Measurements from ENCODE around the gene LCNL1.

LCNL1 gene

DNA sequence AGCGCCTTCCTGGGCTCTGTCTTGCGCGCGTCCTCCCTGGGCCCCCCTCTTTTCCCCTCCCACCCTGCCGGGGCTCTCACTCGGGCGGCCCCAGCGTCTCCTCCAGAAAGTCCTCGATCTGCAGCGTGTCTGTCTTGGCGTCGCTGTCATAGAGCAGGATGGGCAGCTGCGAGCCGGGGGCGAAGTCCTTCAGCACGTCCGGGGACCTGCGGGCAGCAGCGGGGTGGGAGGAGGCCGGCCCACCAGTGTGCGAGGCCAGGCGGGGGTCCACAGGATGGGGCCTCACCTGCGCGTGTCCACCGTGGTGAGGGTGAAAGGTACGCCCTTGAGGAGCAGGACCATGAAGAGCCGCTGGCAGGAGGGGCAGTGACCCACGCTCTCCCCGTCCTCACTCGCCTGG, 12.6 kb downstream of the LCNL1 start:
- DNase-seq, result no peak

GRCh38 chr9:136995772-136996311, 13.0 kb downstream of the LCNL1 start:
- DNase-seq, result no peak

DNA sequence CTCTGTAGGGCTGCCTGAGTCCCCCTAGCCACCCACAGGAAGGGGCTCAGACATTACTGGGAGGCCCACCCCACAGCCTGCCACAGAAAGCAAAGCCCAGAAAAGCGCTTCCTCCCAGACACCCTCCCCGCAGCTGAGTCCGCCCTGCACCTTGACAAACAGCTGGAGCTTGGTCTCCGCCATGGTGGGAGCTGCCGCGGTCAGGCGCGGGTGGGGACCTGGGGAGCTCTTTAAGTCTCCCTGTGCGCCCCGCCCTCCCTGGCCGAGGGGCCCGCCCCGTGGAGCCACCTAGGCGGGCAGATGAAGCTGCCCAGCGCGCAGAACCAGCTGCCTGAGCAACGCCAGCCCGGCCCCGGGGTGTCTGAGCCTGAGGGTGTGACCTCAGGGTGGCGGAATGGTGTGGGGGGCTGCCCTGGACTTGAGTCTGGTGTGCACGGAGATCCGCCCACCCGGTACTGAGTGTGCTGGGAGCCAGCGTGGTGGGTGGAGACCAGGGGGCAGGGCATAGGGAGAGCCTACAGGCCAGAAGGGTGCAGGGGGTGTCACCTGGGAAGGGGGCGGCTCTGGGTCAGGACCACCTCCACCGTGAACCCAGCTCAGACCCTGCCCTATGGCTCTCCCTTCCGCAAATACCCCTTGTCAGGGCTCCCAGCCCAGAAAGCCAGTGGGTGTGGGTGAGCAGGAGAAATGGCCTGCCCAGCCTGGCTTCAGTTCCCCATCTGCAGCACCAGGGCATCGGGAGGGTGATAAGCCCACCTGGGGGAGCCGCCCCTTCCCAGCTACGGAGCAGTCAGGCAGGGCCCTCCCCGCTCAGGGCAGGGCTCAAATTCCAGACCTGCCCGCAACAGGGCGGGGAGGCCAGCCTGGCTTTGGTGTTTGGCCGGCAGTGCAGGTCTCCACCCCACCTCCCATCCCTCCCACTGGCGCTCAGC, 13.8 kb downstream of the LCNL1 start, which contains the start of gene CLIC3:
CLIC3 (minus strand) TSS at position 208 of the 932 bp plus-strand sequence; CDS start at position 183, 25 bp downstream.
- DNase-seq, result peak; percentile 57

DNA sequence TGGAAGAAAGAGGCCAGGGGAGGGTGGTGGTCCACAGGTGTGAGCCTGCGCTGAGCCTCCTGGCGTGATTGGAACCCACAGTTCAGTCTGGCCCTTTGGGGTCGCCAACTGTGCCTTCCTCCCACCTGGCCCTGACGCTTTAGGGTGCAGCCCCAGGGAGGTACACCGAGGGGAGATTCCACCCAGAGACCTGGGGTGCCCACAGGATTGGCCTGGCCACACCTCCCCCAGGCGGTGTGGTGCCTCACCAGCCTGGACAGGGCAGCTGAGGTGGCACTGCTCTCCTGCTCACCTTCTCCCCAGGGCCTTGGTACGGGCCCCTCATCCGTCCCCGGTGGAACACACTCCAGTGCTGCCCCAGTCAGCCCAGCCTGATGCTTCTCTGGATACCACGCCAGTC, 14.6 kb downstream of the LCNL1 start:
- DNase-seq, result no peak

DNA sequence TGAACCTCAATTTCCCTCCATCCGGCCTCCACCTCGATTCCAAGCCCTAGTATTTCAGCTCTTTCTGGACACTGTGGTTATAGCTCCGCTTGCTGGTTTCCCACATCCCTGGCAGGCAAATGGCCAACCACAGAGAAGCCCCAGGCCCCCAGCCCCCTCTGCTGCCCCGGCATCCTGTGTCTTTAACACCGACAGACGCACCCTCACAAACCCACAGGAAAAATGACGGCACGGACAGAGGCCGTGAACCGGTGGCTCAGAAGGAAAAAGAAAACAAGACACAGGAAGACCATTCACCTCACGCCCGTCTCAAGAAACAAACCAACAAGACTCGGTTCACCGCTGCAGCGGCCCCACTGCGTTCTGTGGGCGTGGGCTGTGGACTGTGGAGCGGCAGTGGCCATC, 15.0 kb downstream of the LCNL1 start:
- DNase-seq, result no peak

GRCh38 chr9:137000177-137000930, 17.6 kb downstream of the LCNL1 start:
- peak; percentile 64 for DNase-seq

- DNase-seq, result no peak
Measured at GRCh38 chr9:137001857-137002645, 19.3 kb downstream of the LCNL1 start.

DNA sequence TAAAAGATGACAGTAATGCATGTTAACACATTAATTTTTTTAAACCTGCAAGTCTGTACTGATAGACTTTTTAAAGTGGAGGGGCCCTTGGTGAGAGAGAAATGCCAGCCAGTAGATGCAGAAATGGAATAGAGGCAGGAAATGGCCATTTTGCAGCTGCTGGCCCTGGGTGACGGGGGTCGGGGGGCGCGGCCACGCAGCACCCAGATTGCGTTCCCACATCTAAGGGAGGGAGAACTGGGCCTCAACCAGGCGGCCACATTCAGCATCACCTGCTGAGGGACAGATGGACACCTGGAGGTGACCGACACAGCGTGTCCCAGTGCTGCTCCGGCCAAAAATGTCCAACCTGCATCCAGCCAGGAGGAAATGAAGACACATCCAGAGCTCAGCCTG, 19.9 kb downstream of the LCNL1 start:
- DNase-seq, result no peak

DNA sequence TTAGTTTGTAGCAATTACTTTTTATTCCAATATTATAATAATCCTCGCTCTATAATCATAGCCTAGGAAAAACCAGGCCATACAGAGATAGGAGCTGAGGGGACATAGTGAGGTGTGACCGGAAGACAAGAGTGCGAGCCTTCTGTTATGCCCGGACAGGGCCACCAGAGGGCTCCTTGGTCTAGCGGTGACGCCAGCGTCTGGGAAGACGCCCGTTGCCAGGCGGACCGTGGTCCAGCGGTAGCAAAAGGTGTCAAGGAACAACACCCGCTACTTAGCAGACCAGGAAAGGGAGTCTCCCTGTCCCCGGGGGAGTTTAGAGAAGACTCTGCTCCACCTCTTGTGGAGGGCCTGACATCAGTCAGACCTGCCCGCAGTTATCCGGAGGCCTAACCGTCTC, 21.5 kb downstream of the LCNL1 start:
- peak; percentile 45 for DNase-seq

DNA sequence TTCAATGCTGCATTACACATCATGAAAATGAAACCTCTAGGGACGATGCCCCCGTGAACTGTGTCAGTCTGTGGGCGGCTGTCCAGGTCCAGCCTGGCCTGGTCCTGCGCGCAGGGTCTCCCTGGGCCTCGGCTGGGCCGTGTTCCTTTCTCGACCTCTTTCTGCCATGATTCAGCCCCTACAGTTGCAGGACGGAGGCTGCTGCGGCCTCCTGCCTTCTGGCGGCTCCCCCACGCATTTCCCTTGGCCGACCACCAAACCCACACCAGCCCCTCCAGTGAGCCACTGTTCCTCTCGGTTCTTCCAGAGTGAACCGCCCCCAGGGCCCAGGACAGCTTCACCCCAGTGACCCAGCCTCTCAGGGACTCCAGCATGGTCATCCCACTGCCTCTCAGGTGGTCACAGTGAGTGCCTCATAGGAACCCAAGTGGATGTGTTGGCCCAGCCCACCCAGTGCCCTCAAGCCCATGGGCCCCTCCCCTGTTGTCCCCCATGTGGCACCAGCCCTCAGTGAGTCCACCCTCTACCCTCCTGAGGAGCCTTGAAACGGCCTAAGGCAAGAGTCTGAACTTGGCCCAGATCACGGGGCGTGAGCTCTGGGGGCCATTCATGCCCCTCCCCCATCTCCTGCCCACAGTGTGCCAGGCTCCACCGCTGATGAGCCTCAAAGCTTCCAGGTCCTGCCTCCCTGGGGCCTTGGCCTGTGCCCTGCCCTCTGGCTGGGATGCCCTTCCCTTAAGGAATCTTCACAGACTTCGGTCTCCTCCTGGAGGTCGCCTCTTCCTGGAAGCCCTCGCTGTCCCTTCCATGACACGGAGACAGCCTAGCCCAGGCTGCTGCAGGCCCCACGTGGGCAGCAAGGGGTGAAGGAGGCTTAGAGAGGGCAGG, 23.6 kb downstream of the LCNL1 start:
- peak; percentile 53 for DNase-seq

GRCh38 chr9:137007108-137007815, 24.5 kb downstream of the LCNL1 start:
- no peak for DNase-seq

GRCh38 chr9:137007816-137008270, 25.1 kb downstream of the LCNL1 start:
- no peak for DNase-seq

DNA sequence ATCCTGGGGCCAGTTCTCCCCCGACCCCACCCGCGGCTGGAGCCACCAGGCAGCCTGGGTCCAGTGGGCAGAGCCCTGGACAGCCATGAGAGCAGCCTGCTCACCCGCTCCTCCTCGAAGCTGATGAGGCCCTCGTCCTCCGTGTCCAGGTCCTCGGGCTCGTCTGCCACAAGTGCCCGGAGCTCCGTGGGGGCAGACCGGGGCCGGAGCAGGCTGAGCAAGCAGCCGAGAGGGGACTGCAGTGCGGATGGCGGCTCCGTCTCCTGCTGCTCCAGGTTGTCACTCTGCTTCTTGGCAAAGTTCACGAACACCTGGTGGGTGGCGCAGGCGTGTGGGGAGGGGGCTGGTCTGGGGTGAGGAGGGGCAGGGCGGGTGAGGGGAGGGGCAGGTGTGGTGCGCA, 25.5 kb downstream of the LCNL1 start:
- DNase-seq, result no peak

DNA sequence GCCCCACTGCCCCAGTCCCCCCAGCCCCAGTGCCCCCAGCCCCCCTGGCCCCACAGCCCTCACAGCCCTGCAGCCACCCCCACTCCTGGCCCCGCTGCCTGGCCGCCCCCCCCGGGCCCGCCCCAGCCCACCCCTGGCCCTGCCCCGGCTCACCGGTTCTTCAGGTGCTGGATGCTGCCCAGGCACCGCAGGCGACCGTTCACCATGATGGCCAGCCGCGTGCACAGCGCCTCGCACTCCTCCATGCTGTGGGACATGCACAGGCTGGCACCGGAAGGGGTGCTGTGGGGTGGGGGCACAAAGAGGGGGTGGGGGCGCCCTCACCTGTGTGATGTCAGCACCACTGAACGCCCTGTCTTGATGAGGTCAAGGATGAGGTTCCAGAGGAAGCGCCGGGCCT, 26.4 kb downstream of the LCNL1 start:
- DNase-seq, result no peak

- DNase-seq, result no peak
Measured at GRCh38 chr9:137009938-137010732, 27.3 kb downstream of the LCNL1 start.

DNA sequence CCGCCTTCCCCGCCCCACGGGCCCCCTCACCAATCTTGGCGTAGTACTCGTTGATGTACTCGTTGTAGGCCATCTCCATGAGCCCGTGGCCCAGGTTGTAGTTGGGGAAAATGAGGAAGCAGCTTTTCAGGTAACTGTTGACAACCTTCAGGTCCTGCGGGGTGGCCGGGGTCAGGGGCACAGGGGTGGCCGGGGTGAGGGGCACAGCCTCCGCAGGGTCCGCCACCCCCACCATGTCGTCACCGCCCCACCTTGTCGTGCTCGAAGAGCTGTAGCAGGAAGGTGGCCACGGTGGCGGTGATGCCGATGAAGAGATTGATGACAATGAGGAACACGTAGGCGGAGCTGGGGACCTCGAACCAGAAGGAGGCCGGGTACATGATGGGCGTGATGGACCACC, 28.4 kb downstream of the LCNL1 start:
- DNase-seq, result no peak

DNA sequence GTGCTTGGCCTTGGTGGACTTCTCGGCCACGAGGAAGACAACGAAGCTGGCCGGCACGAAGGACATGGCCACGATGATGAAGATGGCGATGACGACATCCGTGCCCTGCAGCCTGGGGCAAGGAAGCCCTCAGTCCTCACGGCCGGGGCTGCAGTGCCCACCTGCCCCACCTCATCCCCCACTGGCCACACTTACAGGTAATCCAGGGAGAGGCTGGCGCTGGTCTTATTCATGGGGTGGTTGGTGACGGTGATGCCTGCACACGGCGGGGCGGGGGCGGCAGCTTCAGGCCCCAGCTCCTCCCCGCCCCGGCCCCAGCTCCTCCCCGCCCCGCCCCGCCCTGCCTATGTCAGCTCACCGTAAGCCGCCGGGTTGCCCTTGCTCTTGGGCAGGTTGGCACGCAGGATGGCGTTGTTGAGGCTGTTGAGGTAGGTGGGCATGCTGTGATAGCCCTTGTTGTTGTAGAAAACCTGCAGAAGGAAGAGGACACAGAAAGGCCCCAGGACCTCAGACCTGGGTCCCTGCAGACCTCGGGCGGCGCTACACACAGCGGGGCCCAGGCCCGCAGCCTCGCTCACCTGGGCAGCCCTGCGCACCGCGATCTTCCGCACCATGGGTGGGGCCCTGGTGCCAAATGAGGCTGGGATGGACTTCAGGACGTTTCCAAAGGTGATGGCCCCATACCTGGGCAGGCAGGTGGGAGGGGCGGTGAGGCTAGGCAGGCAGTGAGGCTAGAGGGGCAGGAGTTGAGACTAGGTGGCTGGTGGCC, 29.3 kb downstream of the LCNL1 start:
- DNase-seq, result no peak

DNA sequence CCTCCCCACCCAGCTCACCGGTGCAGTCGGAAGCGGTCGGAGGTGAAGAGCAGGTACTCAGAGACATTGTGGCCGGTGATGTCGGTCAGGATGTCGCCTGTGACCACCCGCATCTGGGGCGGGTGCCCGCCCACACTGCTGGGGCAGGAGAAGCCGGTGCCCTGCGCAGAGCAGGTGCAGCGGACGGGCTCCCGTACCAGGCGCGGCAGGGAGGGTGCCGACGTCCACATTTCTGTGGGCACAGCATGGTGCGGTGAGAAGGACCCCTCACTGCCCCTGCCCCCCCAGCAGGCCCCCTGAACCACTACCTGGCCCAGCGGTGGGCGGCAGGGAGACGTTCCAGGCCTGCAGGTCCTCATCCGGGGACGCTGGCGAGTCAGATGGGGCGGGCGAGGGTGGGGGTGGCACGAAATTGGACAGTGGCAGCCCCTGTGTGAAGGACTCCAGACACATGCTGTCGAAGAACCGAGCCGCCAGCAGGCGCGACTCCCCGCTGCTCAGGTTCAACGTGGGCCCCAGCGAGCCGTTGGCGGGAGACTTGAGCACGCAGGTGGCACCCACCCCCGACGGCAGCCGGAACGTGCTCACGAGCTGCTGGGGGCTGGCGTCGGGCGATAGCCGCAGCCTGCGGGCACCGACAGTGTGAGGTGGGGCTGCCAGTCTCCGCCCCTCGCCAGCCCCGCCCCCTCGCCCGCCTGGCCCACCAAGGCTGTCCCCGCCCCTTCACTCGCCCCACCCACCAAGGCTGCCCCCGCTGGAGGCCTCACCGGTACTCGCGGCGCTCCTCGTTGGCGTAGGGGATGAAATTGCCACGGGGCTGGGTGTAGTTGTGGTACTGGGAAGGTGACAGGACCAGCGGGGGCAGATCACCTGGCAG, 30.1 kb downstream of the LCNL1 start:
- no peak for DNase-seq

All from stimulated activated CD8-positive, alpha-beta memory T cell treated with anti-CD3 and anti-CD28 coated beads, Interleukin-4, amount 100 ng/mL, for 48 hours (primary cell).